ENCODE data around the gene CTIF.

The CTIF gene

DNA sequence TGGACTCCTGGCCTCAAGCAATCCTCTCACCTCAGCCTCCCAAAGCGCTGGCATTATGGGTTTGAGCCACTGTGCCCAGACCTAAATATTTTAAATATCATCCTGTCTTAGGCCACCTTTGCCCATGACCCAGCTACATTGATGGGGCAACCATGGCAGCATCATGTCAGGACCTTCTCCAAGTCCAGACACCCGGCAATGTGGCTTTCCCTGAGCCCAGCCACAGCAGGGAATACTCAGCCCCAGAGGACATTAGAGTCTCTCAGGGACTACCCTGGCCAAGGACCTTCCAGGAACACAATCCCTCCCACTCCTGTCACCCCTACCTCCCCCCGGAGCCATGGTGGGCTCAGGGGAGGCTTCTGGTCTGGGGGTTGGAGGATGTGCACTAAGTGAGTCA lies 339.1 kb downstream of the CTIF start:
- no peak for DNase-seq

DNA sequence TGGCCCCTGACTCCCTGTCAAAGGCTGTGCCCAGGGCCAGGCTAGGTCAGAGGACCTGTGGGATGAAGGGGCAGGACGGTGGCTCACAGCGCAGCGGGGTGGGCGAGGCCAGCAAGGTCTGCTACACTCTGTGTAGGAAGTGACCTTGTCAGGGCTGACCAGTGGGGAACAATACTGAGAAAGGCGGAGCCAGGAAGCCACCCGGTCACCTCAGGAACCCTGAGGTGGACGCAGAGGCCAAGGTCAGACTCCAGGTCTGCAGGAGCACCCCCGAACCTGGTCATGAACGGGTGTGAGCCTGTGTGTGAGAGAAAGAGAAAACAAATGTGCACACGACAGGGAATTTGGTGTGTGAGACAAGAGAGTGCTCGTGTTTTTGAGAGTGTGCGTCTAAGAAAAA lies 339.6 kb downstream of the CTIF start:
- no peak for DNase-seq

DNA sequence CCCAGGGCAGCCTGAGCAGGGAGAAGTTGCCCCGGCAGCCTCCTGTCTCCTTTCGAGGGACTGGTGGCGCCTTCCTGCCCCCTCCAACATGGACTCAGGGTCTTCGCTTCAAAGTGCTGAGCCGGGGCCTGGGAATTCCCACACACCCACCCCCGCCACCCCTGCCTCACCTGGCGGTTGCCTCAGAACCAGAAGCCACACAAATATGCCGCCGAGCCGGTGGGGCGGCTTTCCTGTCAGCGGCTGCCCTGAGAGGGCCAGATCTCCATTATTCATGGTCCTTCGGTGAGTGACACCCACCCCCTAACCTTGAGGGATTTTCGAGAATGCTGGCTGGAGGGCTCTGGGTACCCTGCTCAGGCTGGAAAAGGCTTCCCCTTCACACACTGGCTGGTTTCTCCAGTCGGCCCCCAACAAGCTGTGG lies 340.2 kb downstream of the CTIF start:
- DNase-seq = no peak

DNA sequence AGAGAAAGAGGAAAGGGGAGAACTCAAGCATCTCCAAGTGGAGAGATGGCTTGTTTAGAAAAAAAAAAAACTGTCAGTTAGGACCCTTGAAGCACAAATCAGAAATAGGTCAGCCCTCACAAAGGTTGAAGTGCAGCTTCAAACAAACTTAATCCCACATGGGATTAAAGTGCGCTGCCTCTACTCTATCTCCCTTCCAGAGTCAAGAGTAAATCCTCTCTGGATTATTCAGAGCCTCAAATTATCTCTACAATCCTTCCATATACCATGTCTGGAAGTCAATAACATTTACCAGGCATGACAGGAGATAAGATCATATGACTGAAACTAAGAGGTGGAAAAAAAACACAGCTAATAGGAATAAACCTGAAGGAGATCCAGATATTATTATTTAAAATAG lies 342.1 kb downstream of the CTIF start:
- no peak for DNase-seq

DNA sequence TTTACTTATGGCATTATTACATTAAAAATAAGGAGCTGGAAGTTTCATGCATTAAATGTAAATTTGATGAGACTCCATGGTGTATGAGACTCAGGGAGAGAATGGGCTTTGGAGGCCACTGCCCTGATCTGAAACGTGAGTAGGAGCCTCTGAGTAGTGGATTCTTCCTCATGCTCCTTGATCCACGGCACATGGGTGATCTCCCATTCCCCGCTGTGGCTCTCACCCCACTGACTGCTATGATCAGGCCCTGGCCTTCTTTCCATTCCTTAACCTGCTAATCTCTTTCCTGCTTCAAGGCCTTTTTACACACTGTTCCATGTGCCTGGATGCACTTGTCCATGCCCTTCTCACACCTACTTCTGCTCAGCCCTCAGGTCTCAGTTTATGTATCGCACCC lies 343.5 kb downstream of the CTIF start:
- DNase-seq = no peak

DNA sequence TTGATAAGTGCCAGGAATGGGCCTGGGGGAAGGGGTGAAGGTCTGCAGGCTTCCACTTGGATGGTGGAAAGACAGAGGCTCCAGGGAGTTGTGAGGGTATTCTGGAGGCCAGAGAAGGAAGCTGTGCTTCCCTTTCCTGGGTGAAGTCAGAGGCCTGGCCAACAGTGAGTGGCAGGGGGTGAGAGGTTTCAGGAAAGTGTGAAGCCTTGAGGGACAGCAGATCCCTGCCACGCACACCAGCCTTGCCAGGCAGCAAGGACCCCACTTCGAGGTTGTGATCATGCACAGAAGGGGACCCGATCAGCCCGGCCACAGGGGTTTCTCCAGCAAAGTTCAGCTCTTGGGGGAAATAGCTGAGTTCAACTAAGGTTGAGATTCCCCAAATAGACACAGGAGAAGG lies 345.5 kb downstream of the CTIF start:
- DNase-seq = no peak

DNA sequence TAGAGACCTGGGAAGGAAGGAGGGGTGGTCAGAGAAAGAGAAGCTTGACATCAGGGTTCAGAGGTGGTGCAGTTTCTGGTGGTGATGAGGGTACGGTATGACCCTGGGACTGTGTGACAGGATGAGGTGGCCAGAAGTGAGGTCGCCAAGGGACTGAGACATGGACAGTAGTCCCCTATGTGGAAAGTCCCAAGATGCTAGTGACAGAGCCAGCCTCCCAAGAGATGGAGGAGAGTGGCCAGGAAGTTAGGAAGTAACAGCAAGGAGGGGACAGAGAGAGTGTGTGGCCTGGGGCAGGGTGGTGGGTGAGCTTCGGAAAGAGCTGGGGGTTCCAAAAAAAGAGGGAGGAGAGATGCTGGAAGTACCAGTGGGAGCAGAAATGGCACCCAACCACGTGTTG lies 345.9 kb downstream of the CTIF start:
- no peak for DNase-seq

DNA sequence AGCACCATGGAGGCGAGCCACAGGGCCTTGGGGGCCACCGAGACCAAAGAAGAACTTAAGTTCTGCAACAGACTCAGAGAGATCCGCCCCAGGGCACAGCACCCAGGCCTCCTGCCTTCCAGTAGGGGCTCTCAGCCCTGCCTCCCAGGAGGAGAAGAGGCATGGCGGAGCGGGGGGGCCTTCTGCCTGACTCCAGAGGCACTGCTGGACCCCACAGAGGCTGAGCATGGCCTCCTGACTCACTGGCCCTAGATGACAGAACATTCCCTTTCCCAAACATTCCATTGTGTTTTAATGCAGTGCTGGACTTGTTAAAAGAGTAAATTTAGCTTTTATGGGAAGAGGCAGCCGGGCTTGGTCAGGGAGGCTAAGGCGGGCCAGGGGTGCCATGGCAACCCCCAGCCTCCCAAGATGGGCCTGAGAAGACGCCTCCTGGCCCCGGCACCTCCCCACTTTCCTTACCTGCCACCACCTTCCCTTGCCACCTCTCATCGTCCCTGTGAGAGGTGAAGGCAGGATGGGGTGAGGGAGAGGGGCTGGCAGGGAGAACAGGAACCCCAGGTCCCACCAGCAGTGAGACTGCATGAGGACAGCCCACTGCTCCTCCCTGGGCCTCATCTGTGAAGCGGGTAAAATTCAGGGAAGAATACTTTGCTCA lies 346.6 kb downstream of the CTIF start:
- DNase-seq = no peak

DNA sequence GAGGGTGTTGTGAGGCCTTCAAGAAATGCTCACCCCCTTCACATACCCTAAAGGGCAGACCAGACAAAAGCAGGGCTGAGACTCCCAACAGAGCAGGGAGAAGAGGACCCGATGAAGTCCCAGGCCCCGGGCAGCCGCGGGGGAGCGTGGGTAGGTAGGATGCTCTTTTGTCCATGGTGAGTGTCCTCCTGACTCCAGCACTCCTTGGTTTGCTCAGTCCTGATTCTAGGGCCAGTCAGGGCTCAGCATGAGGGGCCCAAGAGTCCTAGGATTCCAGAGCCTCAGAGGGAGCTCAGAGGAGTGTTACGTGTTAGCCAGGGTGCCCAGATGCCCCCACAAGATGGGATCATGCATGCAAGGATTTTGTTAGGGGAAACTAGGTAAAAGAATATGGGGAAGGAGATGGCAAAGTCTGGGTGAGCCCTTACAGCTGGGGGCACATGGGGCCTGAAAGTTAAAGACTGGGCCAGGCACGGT lies 347.1 kb downstream of the CTIF start:
- DNase-seq = no peak

DNA sequence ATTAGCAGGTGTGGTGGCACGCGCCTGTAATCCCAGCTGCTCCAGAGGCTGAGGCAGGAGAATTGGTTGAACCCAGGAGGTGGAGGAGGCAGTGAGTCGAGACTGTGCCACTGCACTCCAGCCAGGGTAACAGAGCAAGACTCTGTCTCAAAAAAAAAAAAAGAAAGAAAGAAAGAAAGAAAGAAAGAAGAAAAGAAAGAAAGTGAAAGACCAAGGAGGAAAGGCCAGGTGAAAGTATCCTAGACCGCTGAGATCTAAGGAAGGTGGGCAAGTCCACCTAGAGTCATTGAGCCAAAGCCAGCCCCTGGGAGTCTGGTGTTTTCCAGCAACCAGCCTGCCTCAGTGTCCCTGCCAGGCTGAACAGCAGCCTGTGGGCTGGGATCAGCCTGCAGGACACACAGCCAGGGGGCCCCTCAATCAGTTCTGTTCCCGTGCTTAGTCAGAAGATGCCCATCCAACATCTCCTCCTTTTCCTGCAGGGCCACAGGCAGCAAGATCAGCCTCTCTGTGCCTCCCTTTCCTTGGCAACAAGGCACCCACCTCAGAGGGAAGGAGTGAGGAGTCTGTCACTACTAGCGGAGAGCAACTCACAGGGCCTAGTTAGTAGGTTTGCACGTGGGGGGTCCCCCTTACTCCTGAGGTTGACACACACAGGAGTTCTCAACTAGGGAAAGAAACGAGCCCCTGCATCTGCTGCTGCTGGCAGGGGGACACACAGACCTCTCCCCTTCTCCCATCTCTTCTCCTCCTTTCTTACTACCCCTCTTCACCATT lies 347.9 kb downstream of the CTIF start:
- no peak for DNase-seq

DNA sequence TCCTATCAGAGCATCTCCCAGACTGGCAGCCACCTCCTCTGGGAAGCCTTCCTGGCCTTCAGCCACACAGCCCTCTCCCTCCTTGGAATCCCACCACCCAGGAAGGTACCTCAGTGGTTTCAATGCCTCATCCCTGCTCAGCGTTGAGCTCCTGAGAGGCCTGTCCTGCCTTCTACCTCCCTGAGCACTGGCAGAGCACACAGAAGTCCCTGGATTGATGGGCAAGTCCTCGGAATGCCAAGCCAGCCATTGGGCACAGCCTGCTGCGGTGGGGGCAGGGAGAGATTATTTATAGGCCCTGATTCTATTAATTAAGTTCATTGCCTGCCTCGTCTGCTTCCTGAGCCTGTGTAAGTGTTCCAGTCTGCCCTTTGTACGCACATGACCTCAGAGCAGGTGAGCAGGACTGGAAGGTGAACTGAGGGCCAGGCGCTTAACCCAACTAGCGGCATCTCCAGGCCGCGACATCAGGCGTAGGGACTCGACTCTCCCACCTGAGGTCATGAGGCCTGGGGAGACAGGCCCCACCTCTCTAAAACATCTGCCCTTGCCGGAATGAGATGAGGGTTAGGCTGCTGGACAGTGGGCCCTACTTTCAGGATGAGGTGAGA lies 348.6 kb downstream of the CTIF start:
- no peak for DNase-seq

DNA sequence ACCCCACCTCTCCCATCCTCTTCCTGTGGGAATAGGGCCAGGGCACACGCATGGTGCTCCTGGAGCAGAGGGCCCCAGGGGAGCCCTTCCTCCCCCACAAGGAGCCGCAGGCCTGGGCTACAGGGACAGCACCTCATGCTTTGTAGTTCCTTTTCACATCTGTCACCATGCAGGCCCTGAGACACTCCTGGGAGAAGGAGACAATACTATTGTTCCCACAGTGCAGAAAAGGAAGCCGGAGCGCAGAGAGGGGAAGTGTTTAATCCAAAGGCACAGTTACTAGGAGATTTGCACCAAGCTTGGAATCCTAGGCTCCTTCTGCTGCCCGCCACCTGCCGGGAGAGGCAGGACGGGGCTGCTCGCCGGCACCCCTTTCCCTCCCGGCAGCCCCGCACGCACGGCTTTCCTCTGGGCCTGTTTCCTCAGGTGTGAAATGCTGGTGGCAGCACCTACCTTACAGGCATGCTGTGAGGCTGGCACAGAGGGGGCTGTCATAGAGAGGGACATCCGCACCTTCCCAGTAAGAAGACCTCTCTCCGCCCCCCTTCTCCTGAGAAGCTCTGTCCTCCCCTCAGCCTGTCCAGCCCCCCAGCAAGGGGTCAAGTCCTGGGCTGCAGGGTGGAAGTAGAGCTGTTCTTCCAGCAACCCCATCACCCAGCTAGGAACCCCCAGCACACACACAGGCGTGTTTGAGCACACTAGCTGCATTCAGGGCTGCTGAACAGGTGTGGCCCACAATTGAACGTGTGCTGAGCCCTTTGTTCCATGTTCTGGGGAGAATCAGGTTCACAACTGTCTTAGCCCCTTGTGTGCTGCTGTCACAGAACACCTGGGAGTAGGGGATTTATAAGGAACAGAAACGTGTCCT lies 349.3 kb downstream of the CTIF start:
- no peak for DNase-seq

DNA sequence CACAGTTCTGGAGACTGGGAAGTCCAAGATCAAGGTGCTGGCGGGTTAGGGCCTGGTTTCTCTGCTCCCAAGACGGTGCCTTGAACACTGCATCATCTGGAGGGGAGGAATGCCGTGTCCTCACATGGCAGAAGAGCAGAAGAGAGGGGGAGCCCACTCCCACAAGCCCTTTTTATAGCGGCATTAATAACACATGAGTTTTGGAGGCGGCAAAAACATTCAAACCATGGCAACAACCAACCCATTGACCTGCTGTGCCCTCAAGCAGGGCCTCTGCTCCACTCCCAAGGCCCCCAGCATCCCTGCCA lies 349.9 kb downstream of the CTIF start:
- no peak for DNase-seq

DNA sequence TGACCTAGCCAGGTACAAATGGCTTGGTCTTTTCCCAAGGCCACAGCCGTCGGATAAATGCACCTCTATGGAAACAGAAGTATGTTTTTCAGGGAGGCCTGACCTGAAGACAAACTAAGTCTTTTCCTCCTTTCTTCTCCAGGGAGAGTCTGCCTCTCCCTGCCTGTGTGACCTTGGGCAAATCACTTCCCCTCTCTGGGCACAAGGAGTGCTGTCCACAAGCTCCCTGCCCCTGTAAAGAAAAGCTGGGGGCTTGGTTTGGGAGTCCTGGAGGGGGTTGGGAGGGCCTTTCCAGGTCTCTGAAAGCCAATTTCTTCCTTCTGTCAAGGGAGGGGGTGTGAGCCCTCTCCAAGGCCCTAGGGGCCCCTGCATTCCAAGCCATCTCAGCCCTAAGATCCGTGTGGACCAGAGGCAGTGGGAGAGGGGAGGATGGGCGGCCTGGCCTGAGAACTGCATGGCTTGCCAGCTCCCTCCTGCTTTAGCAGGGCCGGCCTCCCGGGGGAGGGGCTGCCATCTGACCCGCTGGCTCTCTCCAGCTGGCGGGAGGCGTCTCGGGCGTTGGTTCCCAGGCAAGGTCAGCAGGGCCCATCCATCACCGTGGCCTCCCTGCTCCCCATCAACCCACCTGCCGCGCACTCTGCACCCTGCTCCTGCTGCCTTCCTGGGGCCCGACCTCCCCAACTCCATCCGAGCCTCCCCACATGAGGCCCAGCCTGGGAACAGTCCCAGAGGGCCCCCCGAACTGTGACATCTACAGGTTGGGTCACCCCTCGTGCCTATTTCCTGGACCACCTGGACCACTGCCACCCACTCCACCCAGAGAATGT lies 350.5 kb downstream of the CTIF start:
- DNase-seq = no peak

DNA sequence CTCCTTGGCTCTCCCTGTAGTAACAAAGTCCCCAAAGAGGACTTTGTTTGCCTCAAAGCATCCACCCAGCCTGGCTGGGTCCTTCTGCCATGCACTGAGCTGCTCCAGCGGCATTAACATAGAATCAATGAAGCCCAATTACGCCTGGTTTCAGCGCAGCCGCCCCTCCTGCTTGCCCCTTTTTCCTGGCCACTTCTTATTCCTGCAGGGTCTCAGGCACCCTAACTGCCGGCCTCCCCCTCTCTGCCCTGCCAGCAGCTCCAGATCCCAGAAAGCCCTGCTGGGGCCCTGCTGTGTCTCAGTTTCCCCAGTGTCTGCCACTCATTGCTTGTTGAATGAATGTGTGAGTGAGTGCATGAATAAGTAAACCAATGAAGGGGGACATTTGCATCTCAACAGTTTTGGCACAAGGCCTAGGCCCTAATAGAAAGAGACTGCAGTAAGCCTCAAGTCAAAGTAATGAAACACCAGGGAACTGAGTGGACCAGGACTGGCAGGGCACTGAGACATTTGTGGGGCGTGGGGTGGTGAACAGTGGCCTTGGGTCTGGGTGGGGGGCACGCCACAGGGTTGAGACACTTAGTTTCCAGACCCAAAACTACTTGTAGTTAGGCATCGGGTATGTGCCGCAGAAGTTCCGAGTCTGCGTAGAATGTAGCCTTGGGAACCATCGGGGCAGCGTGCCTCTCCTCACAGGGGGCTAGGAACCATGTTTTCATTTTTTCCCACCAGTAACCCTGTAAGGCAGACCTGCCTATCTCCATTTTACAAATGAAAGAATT lies 351.3 kb downstream of the CTIF start:
- DNase-seq = no peak

DNA sequence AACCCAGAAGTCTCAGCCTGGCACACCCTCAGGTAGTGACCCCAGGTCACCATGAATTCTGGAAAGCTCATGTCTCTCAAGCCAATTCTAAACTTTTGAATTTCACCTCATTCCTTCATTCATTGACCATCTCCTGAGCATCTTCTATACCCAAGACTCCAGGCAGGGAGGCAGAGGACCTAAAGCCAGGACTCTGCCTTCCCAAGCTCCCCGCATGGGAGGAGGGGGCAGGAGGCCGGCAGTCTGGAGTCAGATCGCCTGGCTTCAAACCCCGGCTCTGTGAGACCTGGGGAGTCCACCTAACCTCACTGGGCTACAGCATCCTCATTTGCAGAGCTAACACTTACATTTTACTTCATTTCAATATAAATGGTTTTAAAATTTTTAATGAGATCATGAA lies 352.9 kb downstream of the CTIF start:
- no peak for DNase-seq

DNA sequence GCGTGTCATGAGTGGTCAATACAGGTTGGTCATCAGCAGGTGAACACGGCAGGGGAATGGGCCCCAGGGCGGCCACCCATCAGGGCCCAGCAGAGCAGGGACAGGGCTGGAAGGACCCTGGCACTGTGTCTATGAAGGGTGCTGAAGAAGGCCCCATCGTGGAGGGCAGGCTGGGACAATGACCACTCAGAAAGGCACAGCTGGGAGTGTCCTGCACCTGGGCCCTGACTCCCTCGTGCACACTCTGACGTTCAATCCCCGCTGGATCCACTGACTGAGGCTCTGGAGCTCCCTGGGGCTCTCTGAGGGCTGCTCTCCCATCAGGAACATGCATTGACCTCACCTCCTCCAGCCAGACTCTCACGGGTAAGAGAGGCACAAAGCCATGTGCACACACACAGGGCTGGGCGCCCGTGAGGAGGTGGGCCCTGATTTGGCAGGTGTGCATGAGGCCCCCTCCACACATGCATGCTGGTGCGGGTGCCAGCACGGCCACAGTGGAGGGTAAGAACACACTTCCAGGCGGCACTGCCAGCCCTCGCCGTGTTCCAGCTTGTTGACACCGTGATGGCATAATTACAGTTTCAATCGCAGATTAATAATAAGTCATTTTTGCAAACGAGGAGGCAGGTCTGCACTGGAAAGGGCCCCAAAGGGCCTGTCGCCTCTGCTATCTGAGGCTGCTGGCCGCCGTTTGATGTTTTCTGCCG lies 353.5 kb downstream of the CTIF start:
- no peak for DNase-seq

DNA sequence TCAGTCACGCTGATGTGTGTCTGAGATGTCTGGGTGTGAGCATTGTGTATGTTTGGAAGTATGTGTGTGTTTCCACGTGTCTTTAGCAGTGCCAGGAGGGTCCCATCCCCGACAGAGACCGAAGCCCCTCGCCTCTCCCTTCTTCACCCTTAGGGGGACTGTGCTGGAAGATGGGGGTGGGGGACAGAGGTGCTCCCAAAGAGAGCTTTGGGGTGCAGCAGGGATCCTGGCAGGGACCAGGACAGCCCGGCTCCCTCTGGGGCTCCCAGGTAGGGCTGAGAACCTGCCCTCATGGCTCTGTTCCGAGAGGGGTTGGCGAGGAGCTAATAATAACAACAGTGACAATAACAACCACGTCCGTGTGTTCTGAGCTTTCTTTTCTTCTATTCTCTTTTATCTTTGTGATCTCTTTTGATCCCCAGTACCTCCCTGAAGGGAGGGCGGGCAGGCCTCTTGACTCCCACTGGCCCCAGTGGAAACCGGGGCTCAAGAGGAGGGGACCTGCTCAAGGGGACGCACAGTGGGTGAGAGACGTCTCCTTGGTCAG lies 354.3 kb downstream of the CTIF start:
- no peak for DNase-seq

DNA sequence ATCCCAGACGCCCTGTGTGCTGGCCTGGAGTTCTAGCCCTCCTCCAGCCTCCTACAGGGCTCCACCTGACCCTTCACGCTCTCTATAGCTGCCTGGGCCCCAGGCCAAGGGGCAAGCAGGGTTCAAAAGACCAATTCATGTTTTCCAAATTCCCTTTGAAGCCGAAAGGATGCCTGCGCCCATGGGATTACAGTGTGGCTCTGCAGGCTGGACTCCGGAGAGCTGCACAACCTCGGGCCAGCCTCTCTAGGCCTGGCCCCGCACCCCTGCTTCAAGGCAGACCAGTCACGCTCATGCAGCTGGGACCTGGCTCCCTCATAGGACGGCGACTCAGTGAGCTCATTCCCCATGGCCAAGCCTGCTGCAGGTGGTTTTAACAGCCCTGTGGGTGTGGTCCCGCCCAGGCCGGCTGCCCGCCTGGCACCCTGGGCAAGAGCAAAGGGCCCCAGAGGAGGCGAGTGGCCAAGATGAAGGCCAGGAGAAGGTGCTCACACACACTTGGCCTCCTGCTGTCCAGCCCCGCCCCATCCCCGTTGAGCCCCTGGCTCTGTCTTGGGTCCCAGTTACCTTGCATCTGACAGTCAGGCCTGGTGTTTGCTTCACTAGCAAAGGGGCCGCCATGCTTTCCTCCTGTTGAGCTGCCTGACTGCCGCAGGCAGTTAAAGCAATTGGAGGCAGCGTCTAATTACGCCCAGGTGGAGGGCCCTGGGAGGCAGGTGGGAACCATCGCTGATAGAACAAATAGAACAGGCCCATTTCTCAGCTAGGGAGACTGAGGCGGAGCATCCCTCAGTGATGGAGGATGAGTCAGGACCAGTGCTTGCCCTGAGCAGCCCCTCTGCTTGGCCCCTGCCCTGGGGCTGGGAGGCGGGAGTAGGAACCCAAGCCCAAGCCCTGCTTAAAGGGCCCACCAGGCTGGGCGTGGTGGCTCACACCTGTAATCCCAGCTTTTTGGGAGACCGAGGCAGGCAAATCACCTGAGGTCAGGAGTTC lies 355.1 kb downstream of the CTIF start:
- no peak for DNase-seq

Measured in Kasumi-1 (cell line).